GM18498 (cell line): ENCODE results near the gene KBTBD8.

Experiments used
- ATAC-seq: cut with Tn5 transposase; IDR thresholded peaks from one replicate; pipeline ENCODE4 v1.9.1; 2021; ENCODE audit warnings: mild to moderate bottlenecking, moderate library complexity; ENCODE audit not compliant: unreplicated experiment

Gene KBTBD8

DNA sequence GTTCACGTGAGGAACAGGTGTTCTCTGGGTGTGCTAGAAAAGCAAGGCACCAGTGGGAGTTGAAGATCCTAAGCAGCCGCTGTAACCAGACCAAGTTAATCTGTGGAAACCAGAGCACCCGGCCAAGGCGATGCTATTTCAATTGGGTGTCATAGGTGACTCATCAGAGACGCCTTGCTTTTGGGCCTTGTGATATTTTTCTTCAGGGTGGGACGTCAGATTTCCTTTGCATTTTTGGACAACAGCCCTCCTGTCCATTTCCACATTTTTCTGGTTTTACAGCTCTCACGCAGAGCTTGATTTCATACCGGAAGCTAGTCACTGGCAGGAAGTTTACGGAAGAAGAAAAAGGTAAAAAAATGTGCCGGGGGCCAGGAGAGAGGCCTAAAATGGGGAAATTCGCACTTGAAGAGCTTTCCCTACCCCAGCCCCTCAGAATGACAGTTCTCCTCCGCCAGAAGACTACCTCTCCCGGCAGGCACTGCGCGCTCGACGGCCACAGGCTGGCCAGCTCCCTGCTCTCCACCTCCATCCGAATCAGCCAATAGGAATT, 471 bp upstream of the KBTBD8 start:
- no peak for ATAC-seq

GRCh38 chr3:66998904-66999235, 763 bp downstream of the KBTBD8 start:
- ATAC-seq, result no peak

DNA sequence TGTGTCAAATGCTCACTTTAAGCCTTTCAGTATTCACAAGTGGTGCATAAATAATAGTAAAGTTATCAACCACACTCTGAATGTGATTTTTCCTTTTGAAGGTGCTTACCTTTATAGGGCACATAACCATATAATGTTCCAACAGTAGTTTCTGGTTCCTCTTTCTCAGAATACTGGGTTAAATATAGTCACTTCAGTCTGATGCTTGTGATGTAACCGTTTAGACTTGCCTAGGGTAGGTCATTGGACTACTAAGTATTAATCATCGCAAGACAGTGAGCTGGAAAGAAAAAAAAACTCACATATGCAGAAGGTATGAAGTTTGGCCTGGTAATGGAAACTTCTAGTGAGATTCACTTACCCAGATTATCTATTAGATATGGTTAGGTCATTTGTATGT, 1.9 kb downstream of the KBTBD8 start:
- peak; percentile 47 for ATAC-seq

DNA sequence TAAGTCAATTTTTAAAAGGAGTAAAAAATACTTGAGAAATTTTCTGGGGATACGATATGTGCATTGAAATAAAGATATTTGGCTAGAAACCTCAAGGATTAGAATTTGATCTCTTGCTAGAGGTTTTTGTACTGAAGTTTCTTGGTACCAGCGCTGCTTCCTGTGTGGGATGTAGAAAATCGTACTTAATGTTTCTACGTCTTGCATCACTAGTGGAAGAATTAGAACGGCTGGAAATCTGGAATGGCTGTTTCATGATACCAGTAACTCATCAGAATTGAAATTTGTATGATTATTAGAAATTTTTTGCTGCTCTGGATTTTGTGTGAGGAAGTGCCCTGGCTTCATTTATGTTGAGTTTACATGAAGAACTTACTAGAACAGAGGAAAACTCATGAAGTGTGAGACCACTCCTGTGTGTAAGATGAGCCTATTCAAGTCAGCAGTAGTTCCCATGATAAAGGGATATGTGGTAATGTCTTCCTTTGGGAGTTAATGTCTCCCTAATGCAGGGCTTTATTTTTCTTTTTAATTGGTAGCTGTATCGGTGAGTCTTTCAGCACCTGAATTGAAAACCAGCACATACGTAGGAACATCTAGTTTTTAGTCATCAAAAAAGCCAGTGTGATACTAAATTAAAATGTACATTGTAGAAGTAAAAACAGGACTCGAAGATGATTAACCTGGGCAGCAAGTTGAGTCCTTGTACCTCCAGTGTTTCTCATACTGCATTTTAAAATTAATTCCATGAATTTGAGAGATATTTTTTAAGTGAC, 3.2 kb downstream of the KBTBD8 start:
- ATAC-seq, result no peak

DNA sequence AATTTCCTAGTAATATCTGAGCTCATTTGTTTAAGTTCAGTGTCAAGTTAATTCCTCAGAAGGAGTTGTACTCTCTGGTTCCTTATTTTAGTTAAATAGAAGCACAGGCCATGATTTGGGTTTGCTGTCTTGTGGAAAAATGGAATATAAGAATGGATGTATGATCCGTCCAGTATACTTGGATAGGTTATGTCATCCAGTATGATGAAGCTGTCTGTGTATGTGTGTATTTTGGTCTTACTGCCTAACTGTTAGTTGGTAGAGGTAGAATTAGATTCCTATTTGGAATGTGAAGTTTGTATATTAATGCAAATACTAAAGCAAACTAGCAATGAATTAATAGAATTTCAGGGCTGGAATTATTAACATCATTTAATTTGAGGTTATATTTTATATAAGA, 7.9 kb downstream of the KBTBD8 start:
- ATAC-seq, result no peak

- ATAC-seq, result no peak
Measured at GRCh38 chr3:67006460-67006859, 8.4 kb downstream of the KBTBD8 start.

GRCh38 chr3:67008388-67008787, 10.3 kb downstream of the KBTBD8 start:
- ATAC-seq, result no peak

DNA sequence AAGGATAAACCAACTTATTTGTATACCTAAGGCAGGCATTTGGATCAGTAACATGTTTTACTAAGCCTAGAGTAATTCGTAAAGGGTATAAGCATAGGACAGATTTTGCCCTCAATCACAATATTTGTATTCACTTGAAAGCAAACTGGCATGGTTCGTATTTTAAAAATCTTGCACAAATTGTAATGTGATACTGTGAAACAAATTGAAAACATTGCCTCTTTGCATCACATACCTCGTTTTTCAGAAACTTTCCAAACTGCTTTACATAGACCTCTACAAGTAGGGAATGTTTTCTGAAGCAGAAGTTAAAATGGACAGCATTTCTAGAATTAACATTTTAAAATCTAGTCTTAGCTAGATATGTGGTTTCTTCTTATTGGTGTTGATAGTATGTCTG, 11.6 kb downstream of the KBTBD8 start:
- no peak for ATAC-seq

DNA sequence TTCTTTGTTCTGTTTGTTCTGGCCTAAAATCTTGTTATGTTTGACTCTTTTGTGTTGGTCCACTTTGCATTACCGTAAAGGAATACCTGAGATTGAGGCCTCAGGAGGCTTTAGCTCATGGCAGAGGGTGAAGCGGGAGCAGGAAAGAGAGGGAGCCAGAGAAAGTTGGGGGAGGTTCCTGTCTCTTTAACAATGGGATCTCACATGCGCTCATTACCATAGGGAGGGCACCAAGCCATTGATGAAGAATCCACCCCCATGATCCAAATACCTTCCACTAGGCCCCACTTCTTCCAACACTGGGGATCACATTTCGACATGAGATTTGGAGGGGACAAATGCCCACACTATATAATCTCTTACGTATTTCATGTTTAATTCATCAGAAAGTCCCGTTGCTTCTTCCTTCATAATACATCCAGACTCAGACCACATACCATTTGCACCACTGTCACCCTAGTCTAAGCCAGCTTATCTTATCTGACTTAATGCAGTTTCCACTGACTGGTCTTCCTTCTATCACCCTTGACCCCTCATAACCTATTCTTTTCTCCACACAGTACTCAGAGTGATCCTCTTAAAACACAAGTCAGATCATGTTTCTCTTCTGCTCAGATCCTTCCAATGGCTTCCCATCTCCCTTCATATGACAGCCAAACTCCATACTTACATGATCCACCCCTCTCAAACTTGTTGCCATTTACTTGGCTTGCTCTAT, 13.5 kb downstream of the KBTBD8 start:
- ATAC-seq, result no peak

DNA sequence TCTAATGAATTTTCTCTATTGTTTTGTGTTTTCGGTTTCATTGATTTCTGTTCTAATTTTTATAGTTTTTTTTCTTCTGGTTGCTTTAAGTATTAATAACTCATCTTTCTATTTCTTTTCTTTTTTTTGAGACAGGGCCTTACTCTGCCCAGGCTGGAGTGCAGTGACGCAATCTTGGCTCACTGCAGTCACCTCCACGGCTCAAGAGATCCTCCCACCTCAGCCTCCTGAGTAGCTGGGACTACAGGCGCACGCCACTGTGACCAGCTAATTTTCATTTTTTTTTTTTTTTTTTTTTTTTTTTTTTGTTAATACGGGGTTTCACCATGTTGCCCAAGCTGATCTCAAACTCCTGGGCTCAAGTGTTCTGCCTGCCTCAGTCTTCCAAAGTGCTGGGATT, 14.5 kb downstream of the KBTBD8 start:
- ATAC-seq, result no peak

GRCh38 chr3:67015702-67016484, 17.8 kb downstream of the KBTBD8 start:
- no peak for ATAC-seq

DNA sequence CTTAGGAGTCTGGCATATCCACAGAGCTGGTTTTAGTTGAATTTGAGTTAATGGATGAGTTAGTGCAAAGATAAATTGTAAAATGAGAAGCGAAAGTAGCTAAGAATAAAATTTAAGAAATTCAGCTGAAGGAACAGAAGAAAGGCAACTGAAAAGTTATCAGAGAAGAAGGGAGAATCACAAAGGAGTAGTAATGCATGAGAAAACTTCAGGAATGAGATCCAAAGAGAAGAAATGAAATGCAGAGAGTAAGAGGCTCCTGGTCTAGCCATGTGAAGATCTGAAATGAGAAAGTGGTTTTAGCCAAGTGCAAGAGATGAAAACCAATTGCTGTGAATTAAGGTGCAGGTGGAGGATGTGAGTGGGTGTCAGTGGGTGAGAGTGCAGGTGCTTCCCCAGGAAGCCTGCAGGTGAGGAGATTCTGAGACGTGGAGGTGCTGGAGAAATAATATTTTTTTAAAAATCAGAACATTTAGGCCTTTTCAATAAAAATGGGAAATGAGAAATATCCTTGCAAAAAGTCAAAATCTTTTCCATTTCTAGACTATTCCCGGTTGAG, 18.5 kb downstream of the KBTBD8 start:
- ATAC-seq, result peak; percentile 52

DNA sequence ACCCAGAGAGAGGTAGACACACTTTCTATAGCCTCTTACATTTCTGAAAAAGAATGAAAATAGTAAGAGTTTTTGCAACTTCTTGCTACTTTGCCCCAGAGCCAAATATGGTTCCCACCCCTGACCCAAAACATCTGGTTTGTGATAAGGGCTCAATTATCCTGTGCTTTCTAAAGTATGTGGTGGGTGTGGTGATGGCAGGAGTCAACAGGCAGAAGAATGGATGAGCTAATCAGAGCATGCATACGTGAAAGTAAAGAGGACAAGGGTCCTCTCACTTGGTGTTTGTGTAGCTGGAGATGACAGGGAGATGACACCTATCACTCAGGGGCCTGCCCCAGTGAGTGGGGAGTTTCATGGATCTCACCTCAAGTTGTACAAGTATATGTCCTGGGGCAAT, 19.1 kb downstream of the KBTBD8 start:
- peak; percentile 12 for ATAC-seq

DNA sequence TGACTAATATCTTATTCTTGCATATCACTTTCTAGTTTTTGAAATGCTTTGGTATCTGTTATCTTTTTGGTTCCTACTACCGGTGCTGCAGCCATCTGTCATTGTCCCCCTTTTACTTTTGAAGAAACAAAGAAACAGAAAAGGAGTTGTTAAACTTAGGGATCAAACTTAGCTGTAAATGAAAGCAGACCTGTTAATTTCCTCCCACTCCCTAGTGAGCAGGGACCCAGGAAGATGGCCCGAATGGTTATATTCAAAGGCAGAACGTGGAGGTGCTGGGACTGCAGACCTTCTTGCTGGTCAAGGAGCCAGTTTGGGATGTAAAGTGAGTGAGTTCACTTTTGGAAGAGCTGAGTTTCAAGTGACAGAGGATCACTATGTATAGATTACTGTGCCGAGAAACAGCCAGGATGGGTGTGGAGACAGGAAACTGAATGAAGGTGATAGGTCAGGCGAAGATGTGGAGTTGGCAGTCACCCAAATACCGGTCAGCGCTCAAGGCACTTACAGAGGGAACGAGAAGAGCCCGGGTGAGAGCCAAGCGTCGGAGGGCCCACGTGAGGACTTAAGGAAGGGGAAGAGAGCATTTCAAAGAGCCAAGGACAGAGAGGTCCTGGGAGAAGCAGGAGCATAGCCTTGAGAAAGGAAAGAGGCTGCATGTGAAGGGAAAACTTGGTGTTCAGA, 20.1 kb downstream of the KBTBD8 start:
- ATAC-seq, result peak; percentile 57

DNA sequence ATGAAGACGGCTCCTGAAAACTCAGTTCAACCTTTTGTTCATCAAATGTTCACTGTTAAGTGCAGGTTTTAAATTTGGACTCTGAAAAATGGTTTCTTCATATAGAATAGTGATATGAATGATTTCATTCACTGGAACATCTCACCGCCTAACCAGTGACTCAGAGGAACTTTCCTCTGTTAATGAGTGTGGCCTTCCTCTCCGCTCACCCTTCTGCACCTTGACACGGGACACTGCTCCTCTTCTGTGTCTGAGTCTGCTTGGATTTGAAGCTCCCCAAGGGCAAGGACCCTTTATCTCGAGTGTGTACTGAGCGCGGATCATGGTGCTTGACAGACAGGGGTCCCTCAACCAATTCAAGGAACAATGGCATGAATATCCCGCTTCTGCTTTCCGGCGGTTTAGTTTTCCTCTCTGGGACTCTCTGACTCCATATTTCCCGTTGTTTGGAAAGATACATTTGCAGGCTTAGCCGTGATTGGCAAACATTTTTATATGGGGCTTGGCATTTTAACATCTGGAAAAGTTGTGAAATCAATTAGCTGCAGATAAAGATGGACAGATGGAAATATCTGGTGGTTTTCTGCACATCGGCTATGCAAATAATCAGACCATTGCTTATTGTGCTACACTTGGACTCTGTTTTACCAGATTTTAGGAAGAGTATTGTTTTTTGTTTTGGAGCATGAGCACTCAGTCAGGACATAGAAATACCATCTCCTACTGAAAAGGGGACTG, 20.9 kb downstream of the KBTBD8 start:
- peak; percentile 49 for ATAC-seq

DNA sequence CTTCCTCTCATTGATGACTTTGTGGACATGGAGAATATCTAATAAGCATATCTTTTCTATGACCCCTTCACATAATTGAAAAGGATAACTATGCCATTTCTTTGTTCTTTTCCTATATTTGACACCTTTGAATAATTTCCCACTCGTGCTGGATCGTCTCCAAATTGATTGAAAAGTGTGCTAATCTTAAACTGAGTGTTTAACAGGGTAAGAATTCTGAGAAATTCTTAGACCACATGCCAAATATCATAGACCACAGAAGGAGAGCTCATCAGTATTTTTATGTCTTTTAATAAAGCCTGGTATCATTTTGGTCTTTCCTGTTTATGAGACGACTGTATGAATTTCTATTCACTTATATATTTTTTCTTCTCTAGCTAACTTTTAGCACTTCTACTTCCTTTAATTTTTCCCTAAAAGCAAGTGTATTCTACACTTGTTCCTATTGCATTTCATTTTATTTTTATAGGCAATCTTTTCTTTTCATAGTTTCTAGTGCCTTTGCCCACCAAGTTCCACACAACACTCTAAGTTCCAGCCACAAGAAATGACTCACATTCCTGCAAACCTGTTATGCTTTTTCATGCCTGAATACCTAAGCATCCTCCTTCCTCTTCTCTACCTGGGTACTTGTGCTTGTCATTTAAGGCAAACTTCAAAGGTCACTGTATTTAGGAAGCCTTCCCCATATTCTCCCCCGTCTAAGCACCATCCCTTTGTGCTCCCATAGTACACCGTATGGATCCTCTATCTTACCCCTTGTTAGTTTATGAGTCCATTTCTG, 30.1 kb downstream of the KBTBD8 start:
- no peak for ATAC-seq

DNA sequence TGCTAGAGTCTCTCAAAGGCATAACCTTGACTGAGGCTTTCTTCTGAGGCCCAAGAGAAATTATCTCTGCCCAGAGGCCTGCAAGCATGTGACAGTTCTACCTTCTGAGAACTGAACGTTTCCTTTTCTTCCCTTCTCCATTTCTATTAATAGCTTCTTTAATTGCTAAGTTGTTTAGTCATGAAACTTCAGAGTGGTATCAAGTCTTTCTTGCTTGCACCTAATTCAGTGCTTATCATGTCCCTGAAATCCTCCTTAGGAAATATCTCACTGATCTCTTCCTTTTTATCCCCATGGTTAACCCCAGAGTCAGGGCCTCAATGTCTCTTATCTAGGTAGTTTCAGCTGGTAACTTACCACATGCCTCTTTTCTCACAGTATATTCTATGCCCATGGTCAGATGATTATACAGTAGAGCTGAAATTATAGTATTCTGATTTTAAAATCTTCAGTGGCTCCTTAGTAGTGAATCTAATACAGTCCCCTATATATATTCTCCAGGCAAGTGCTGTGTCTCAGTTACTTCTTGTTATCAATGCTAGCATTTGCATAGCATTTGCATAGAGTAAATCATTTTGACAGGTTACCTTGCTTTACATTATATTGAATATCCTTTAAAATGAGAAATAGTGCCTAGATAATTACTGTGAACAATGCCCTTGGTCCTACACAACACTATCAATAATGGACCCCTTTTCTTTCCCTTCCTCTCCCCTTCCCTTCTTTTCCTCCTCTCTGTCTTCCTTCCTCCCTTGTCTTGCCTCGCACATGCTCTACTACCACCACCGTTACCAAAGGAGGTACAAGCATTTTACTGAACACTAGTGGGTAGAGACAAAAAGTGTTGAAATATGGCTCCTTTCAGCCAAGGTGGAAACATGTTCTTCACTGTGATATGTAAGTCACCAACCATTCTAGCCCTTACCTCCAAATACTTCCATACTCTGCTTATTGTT, 33.0 kb downstream of the KBTBD8 start:
- peak; percentile 78 for ATAC-seq

- no peak for ATAC-seq
Measured at GRCh38 chr3:67031986-67032385, 33.9 kb downstream of the KBTBD8 start.
